SK-N-SH (cell line): ENCODE measurements around the gene CNTNAP2. TPM values are rescaled to one million over a fixed set of nuclear protein-coding genes. Genes with fewer than 3 reads are reported as not detected.

Source experiments
- CTCF ChIA-PET: fragments of 300-600, 350-600 bp; formaldehyde crosslinking; extraction: SDS; loops from one replicate; lab custom pipeline; 2021; lab: Yijun Ruan, JAX
- POLR2A ChIA-PET: fragments of 350-600 bp; sonication (Branson Sonifier 250); formaldehyde crosslinking; extraction: SDS; loops from one replicate; lab custom pipeline; 2020; ENCODE audit warnings: antibody characterized with exemption, inconsistent platforms; lab: Yijun Ruan, JAX
- DNase-seq: peaks from one replicate; pipeline ENCODE4 v3.0.0; 2012
- H2AFZ ChIP-seq: fragments of 200-600 bp; sonication (generic); 2 replicates; pipeline ENCODE4 v1.8.1; 2016; ENCODE audit warnings: antibody characterized with exemption, mild to moderate bottlenecking, low read depth
- H3F3A ChIP-seq: fragments of 200-600 bp; sonication (generic); replicated peaks from 2 replicates; pipeline ENCODE3; 2016; ENCODE audit warnings: antibody characterized with exemption, mild to moderate bottlenecking; ENCODE audit not compliant: insufficient read depth
- H3K27ac ChIP-seq, 2 experiments: fragments of 200-500 bp in 1 of 2; fragments of 200-600 bp in 1 of 2; sonication (Bioruptor generic) in 1 of 2; sonication (generic), shearing (Covaris generic) in 1 of 2; 2 replicates each; pipeline versions ENCODE4 v1.5.1 to v1.6.1; 2014 to 2016; ENCODE audit warnings: low read depth in 2 of 2, inconsistent platforms in 1 of 2, low read length in 1 of 2, mild to moderate bottlenecking in 1 of 2, mixed read lengths in 1 of 2
- H3K27me3 ChIP-seq: fragments of 200-600 bp; sonication (generic), shearing (Covaris generic); 2 replicates; pipeline ENCODE4 v1.6.1; 2016; ENCODE audit warnings: mixed run types; ENCODE audit not compliant: insufficient read depth
- H3K36me3 ChIP-seq, 2 experiments: fragments of 200-500 bp in 1 of 2; fragments of 200-600 bp in 1 of 2; sonication (Bioruptor generic) in 1 of 2; sonication (generic) in 1 of 2; replicated peaks in 1 of 2; 2 replicates each; pipeline versions ENCODE3 to v1.5.1; 2014 to 2016; ENCODE audit warnings: low read length in 1 of 2, mild to moderate bottlenecking in 1 of 2; ENCODE audit not compliant: insufficient read depth in 2 of 2, control insufficient read depth in 1 of 2
- H3K4me1 ChIP-seq, 2 experiments: fragments of 200-500 bp in 1 of 2; fragments of 200-600 bp in 1 of 2; sonication (Bioruptor generic) in 1 of 2; sonication (generic), shearing (Covaris generic) in 1 of 2; 2 replicates each; pipeline versions ENCODE4 v1.5.1 to v1.6.1; 2014 to 2016; ENCODE audit warnings: low read depth in 1 of 2, low read length in 1 of 2, mixed run types in 1 of 2; ENCODE audit not compliant: insufficient read depth in 2 of 2, control insufficient read depth in 1 of 2
- H3K4me2 ChIP-seq: fragments of 200-600 bp; sonication (generic), shearing (Covaris generic); 2 replicates; pipeline ENCODE4 v1.6.1; 2017; ENCODE audit warnings: mixed run types
- H3K4me3 ChIP-seq, 2 experiments: fragments of 200-500 bp in 1 of 2; fragments of 200-600 bp in 1 of 2; sonication (Bioruptor generic) in 1 of 2; sonication (generic), shearing (Covaris generic) in 1 of 2; 2 replicates each; pipeline versions ENCODE4 v1.5.1 to v1.8.1; 2014 to 2016; ENCODE audit warnings: low read depth in 2 of 2, inconsistent platforms in 1 of 2, low read length in 1 of 2, mild to moderate bottlenecking in 1 of 2, mixed read lengths in 1 of 2, moderate library complexity in 1 of 2
- H3K79me2 ChIP-seq: fragments of 200-600 bp; sonication (generic); 2 replicates; pipeline ENCODE4 v1.8.1; 2017; ENCODE audit warnings: mild to moderate bottlenecking; ENCODE audit not compliant: insufficient read depth
- H3K9ac ChIP-seq: fragments of 200-600 bp; sonication (generic); 2 replicates; pipeline ENCODE4 v1.6.1; 2017; ENCODE audit warnings: mixed run types
- H3K9me2 ChIP-seq: fragments of 200-600 bp; sonication (generic); 2 replicates; pipeline ENCODE4 v1.6.1; 2017; ENCODE audit warnings: mixed run types
- H3K9me3 ChIP-seq: fragments of 200-600 bp; sonication (generic); 2 replicates; pipeline ENCODE4 v1.6.1; 2017; ENCODE audit warnings: mixed run types, mild to moderate bottlenecking, moderate library complexity
- H4K20me1 ChIP-seq: fragments of 200-600 bp; sonication (generic); 2 replicates; pipeline ENCODE4 v1.6.1; 2017; ENCODE audit warnings: mild to moderate bottlenecking, mixed run types; ENCODE audit not compliant: insufficient read depth
- CHD2 ChIP-seq: fragments of 150-350 bp; IDR thresholded peaks from 2 replicates; pipeline ENCODE4 v1.6.1; 2018; ENCODE audit warnings: low read length; ENCODE audit not compliant: partially characterized antibody
- EZH2phosphoT487 ChIP-seq: fragments of 200-600 bp; sonication (generic); IDR thresholded peaks from 2 replicates; pipeline ENCODE4 v1.6.1; 2017; ENCODE audit warnings: low read depth, mixed run types, mild to moderate bottlenecking, antibody characterized with exemption, moderate library complexity, borderline replicate concordance
- FOSL2 ChIP-seq: IDR thresholded peaks from 2 replicates; pipeline ENCODE4 v1.4.0; 2012; ENCODE audit warnings: low read depth, mild to moderate bottlenecking, moderate library complexity, borderline replicate concordance
- JUND ChIP-seq: IDR thresholded peaks from 2 replicates; pipeline ENCODE4 v1.4.0; 2012
- MAX ChIP-seq: IDR thresholded peaks from 2 replicates; pipeline ENCODE4 v1.4.0; 2012; ENCODE audit warnings: low read depth
- NFIC ChIP-seq: IDR thresholded peaks from 2 replicates; pipeline ENCODE4 v1.4.0; 2012; ENCODE audit warnings: borderline replicate concordance
- PBX3 ChIP-seq: IDR thresholded peaks from 2 replicates; pipeline ENCODE4; 2012
- RAD21 ChIP-seq: IDR thresholded peaks from 2 replicates; pipeline ENCODE4 v1.6.1; 2012; ENCODE audit warnings: mild to moderate bottlenecking, low read length
- RCOR1 ChIP-seq: fragments of 150-350 bp; IDR thresholded peaks from 2 replicates; pipeline ENCODE4 v1.6.1; 2017; ENCODE audit warnings: antibody characterized with exemption, low read length
- SMC3 ChIP-seq: IDR thresholded peaks from 2 replicates; pipeline ENCODE4 v1.6.1; 2012; ENCODE audit warnings: low read depth, low read length, improper control_type of control experiment
- TAF1 ChIP-seq: IDR thresholded peaks from 2 replicates; pipeline ENCODE4 v1.6.1; 2012; ENCODE audit warnings: low read depth, mild to moderate bottlenecking, low read length, moderate library complexity, borderline replicate concordance
- TEAD4 ChIP-seq: IDR thresholded peaks from 2 replicates; pipeline ENCODE4 v1.4.0; 2012; ENCODE audit warnings: mild to moderate bottlenecking, borderline replicate concordance; ENCODE audit not compliant: insufficient read depth
- YY1 ChIP-seq: IDR thresholded peaks from 2 replicates; pipeline ENCODE4 v1.4.0; 2012; ENCODE audit warnings: low read depth, mild to moderate bottlenecking
- ZBTB33 ChIP-seq: IDR thresholded peaks from 2 replicates; pipeline ENCODE4 v1.4.0; 2012; ENCODE audit warnings: low read depth, borderline replicate concordance
- WGBS: methylation state at CpG from one replicate; pipeline ENCODE4 v1.1.6; 2017; ENCODE audit warnings: low lambda C conversion rate; 5-methylcytosine and 5-hydroxymethylcytosine counted together
- polyA plus RNA-seq, 3 experiments: library from polyadenylated mRNA; depleted of rRNA; stranded (reverse); fragments of >200 nt; gene quantifications; 2 replicates each; pipeline ENCODE4 v1.2.3, GENCODE V29; 2012

Gene CNTNAP2
- polyA plus RNA-seq, 1 of the 3 experiments (the other 2 are of a cell fraction): 3.4 TPM

GRCh38 chr7:148209643-148210190 is 2093.1 kb downstream of the CNTNAP2 start:
- Histone ChIP-seq H3K9me3 (no peaks in the 10 kb centered on the region), H3K9me2 (no peaks in the 10 kb centered on the region), H2AFZ (no peak overlapping the region), H3K36me3 (no peaks in the 10 kb centered on the region), H3K4me2 (no peak overlapping the region), H3K4me3 (no peak overlapping the region), H3K9ac (no peak overlapping the region)
- ChIA-PET POLR2A (no interaction called here), CTCF (interaction anchor here (3.4 kb wide), 1 partner anchor 32 kb away, joined by 13 read pairs; no protein-coding TSS in a partner anchor)
- TF ChIP-seq FOSL2 (no peak), CHD2 (no peak), JUND (no peak), YY1 (no peak), NFIC (no peak), PBX3 (no peak), TEAD4 (no peak), RAD21 (no peak), ZBTB33 (no peak), EZH2phosphoT487 (no peak)
- TF ChIP-seq, all 33 proteins: peak for 0
- Histone ChIP-seq H3K4me1 (no peaks in the 10 kb centered on the region), H3F3A (no peaks in the 10 kb centered on the region), H3K27me3 (no peaks in the 10 kb centered on the region), H3K27ac (no peak overlapping the region), H4K20me1 (no peaks in the 10 kb centered on the region), H3K79me2 (no peaks in the 10 kb centered on the region)
- WGBS: 30% methylated on average over 6 of the region's 6 CpGs
- no peak for DNase-seq

GRCh38 chr7:148210804-148211325 is 2094.3 kb downstream of the CNTNAP2 start:
- no peaks in the 10 kb centered on the region for H3F3A ChIP-seq
- 74% methylated on average over 3 of the region's 3 CpGs for WGBS
- no peaks in the 10 kb centered on the region for H3K4me1 ChIP-seq
- H3K4me3 ChIP-seq: no peak overlapping the region
- H3K9me2 ChIP-seq: no peaks in the 10 kb centered on the region
- no peaks in the 10 kb centered on the region for H3K9me3 ChIP-seq
- H3K27ac ChIP-seq: no peak overlapping the region
- H3K36me3 ChIP-seq: no peaks in the 10 kb centered on the region
- ChIA-PET POLR2A (no interaction called here), CTCF (interaction anchor here (0.7 to 3.4 kb wide), 3 partner anchors 11 to 54 kb away, joined by 3 to 13 read pairs (median 4); no protein-coding TSS in a partner anchor)
- H3K9ac ChIP-seq: no peak overlapping the region
- H3K27me3 ChIP-seq: no peaks in the 10 kb centered on the region
- no peaks in the 10 kb centered on the region for H3K79me2 ChIP-seq
- no peaks in the 10 kb centered on the region for H4K20me1 ChIP-seq
- no peak overlapping the region for H3K4me2 ChIP-seq
- TF ChIP-seq SMC3 (no peak), RCOR1 (no peak), MAX (no peak), NFIC (no peak), TAF1 (no peak)
- no peak overlapping the region for H2AFZ ChIP-seq
- no peak for DNase-seq
